ENCODE results near the gene NOS1AP. TPM values are rescaled to one million over a fixed set of nuclear protein-coding genes. Genes with fewer than 3 reads are reported as not detected.

The NOS1AP gene
- total RNA-seq, 1 experiment from 2014 or later, result 9.0 TPM

DNA sequence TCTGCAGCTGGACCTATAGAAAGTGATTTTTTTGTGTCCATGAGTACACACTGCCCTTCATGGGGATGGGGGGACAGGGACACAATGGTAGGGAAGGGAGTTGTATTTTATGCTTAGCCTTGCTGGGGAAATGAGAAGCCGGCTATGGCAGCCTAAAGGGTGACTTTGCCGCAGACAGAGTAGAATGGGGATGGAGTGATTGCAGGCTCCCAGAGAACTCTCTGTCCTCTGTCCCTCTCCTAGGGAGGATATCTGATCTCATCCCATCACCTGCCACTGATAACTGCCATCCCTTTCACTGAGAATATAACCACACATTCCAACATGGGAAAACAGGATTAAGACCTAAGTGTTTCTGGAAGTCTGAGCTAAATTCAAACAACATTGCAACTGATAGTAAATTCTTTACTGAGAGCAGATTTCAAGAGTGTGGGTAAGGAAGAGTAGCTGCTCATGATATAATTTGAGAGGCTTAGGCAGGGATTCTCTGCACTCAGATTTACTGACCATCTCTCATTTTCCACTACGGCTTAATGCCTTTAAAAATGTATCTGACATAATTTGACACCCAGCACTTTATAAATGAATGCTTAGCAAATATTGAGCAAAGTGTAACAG is 328.6 kb downstream of the NOS1AP start:
- DNase-seq (ENCODE audit: low spot score), result no peak

DNA sequence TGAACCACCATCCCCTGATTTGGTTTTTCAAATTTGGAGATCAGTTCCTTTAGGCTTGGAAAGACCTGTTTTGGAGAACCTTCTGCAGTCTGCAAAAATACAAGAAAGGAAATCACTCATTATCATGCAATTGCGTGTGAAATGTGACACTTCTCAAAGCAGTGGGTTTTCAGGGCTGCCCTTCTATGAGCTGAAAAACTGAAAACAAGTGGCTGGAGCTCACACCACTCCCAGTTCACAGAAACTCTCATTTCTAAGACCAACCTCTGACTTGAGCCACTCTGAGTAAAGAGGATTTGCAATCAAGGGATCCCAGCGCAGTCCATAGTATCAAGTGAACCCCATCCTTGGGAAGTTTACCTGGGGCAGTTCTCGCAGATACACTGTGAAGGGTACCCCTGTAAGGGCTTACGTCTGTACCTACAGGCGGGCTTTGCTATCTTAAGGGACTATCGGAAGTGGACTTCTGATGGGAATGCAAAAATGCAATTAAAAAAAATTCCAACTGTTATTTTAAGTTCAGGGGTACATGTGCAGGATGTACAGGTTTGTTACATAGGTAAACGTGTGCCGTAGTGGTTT is 329.6 kb downstream of the NOS1AP start:
- no peak for DNase-seq (ENCODE audit: low spot score)

DNA sequence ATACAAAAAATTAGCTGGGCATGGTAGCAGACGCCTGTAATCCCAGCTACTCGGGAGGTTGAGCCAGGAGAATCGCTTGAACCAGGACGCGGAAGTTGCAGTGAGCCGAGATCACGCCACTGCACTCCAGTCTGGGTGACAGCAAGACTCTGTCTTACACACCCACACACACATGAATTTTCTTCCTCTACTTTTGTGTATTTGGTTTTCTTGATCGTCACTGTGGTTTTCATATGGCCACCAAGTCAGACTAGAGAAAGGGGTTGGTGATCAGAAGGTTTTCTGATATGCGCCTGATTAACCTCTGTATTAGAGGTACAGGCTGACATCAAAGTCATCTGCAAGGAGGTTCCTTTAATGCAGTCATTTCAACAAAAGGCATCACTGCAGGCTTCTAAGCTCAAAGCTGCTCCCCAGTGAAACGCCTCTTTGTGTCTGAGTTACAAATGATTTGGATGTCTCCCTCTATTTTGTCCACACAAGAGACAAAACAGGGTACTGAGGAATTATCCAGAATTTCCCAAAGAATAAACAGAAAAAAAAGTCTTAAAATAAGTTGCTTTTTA is 331.4 kb downstream of the NOS1AP start:
- no peak for DNase-seq (ENCODE audit: low spot score)

DNA sequence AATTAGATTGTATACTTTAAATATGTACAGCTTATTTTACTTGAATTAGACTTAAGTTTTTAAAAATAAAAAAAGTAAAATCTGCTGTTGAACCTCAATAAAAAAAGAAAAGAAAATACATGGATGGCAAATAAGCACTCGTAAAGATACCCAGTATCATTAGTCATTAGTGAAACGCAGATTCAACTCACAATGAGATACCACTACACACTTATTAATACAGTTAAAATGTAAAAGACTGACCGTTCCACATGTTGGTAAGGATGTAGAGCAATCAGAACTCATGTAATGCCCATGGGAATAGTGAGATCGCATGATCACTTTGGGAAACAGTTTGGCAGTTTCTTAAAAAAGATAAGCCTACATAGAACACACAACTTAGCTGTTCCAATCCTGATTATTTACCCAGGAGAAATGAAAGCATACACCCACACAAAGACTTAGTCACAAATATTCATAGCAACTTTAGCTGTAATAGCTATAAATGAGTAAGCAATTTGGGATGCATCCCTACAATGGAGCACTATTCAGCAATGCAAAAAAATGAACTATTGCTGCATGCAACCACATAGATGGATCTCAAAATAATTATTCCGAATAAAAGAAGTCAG is 335.2 kb downstream of the NOS1AP start:
- DNase-seq (ENCODE audit: low spot score), result no peak

DNA sequence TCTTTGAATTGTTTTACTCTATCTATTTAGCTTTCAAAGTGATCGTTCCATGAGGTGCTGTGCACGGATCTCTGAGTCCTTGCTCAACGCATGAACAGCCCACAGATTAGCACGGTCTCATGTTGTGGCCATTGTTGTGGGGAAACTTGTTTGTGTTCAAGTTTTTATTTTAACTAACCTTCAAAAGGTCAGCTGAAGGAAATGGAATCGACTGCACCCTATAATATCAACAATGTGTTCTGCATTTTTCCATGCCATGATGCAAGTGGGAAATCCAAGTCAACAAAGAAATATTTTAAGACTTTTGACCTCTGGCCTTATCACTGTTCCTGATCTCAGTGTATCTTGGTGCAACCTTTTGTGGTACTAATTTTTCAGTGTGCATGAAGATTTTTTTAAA is 336.3 kb downstream of the NOS1AP start:
- peak; percentile 22 for DNase-seq (ENCODE audit: low spot score)

DNA sequence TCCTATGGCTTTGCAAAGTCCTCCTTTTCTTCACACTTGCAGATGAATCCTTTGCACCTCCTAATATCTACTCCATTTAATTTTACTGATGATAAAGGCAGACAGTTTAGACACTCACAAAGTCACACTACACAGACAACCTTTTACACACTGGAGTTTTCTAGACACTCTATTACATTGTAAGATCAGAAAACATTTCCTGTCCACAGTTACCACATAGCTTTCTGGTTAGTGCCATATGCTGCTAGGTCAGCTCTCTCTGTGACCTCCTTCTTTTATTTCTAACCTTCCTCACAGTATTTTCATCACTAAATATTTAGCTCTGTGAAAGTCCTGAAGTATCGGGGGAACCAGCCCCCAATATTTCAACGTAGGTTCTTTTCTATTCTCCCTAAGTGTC is 337.3 kb downstream of the NOS1AP start:
- no peak for DNase-seq (ENCODE audit: low spot score)

DNA sequence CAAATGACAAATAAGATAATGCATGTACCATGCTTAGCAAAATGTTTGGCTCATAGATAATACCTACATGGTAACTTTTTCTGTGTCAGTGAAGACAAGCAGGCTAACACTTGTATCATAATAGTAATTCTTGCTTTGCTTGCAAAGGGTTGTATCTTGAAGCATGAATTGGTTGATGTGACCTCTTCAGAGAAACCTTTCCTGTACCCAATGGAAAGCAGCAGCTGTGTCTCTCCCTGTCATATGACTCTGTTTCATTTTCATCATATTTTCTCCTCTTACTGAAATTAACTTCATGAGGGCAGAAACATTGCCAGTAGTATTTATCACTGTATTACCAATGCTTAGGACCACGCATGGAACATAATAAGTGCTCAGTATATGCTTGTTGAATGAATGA is 338.0 kb downstream of the NOS1AP start:
- no peak for DNase-seq (ENCODE audit: low spot score)

DNA sequence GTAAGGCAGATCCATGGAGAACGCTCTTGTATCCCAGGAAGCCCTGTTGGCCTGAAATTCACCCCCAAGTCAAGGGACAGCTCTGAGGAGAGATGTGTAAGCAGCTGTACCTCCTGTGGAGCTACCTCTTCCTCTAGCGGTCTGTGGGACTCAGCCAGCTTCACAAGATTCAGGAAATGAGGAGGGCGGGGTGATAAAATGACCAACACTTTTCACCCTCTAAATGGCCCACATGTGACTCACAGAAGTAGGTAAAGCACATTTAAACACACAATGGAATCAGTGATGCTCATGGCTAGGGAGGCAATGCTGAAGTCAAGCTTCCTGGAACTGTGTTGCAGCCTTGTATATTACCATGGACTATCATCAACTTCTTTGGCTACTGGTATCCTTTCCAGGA is 342.5 kb downstream of the NOS1AP start, which contains the start of gene SH2D1B:
SH2D1B (minus strand) TSS at position 135 of the 400 bp plus-strand sequence; CDS start at position 15, 120 bp downstream.
- no peak for DNase-seq (ENCODE audit: low spot score)

DNA sequence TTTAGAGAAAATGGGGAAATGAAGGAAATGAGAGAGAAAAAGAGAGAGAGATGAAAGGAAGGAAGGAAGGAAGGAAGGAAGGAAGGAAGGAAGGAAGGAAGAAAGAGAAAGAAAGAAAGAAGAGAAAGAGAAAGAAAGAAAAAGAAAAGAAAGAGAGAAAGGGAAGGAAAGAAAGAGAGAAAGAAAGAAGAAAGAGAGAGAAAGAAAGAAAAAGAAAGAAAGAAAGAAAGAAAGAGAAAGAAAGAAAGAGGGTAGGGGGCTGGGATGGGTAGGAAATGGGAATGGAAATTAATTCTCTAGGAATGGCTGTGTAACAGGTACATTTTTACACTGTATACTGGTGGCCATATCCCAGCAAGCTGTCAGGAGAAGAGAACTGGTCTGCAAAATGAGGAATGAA is 346.7 kb downstream of the NOS1AP start:
- DNase-seq (ENCODE audit: low spot score), result no peak

DNA sequence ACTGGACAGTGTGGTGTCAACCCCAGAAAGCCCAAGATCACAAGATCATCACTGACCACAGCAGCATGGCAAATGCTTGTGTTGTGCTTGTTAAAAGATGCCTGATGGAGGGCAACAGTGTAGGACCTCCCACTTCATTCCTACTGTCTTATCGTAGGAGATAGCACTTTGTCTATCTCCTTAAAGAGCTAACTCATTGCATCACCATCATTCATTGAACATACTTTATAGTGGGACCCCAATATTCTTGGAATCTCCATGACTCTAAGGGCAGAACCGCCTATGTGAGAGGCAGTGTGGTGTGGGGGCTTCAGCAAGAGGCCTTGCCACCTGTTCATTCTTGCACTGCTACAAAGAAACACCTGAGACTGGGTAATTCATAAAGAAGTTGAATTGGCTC is 347.4 kb downstream of the NOS1AP start:
- no peak for DNase-seq (ENCODE audit: low spot score)

DNA sequence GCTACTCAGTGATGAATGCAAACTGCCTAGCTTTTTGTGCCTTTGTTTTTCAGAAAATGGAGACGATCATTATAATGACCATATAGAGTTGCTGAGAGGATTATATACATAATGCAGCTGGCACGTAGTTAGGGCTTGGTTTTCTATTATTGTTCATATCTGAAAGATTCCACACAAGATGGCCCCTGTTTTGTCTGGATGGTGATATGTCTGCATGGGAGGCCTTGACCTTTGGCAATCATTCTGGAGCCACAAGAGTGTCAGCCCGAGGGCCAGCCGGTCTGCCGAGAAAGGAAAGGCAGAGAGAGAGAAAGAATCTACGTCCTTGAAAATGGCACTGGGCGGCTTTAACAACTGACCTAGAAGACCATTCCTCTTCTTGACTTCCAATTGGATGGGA is 348.2 kb downstream of the NOS1AP start:
- no peak for DNase-seq (ENCODE audit: low spot score)

DNA sequence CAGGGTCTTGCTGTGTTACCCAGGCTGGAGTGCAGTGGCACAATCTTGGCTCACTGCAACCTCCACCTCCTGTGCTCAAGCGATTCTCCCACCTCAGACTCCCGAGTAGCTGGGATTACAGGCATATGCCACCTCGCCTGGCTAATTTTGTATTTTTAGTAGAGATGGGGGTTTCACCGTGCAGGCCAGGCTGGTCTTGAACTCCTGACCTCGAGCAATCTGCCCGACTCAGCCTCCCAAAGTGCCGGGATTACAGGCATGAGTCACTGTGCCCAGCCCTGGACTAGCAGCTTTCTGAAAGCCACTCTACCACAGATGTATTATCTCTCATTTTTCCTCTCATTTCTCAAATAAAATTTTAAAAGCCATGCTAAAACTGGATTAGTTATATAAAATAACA is 349.1 kb downstream of the NOS1AP start:
- DNase-seq (ENCODE audit: low spot score), result peak; percentile 11

DNA sequence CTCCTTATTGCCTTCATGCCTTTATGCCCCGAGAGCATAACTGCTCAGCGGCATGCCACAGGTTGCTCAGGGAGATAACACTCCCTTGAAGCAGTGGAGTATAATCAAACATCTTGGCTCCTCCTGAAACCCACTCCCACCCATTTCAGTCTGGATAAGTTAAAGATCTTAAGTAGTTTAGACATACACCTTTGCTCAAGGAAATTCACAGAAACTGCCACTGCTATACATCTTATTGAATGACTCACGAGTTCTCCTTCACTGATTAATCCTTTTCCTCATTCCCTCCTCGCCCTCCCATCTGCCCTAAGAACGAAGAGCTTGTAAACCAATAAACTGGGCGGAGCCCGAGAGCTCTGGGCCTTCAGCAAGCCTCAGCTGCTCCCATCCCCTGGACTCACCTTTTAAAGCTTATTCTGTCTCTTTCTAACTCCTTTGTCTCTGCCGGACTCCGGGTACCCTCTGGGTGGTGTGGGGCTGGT is 350.0 kb downstream of the NOS1AP start:
- peak; percentile 92 for DNase-seq (ENCODE audit: low spot score)

Small RNA genes lying within 50 kb of the gene (small RNA-seq; reads per million reads assigned to genes)
- not detected for gene MIR4654
- not detected for gene MIR556
- gene RNA5SP61, result not detected

Other genes starting within 250 kb of the NOS1AP start
- 0.66 TPM in 1 of 2 replicates, not detected in the other for gene OLFML2B, start 45.8 kb upstream of the NOS1AP start, total RNA-seq (2014; rRNA removed; shearing (Covaris generic))